UCSD-AML1 (cell line): Measurements from ENCODE around the gene AMACR.

Experiments
- DNase-seq: peaks from one replicate; lab custom pipeline; 2025; ENCODE audit not compliant: unreplicated experiment; lab: John Stamatoyannopoulos, UW

AMACR gene

GRCh38 chr5:34008802-34009201 is 952 bp upstream of the AMACR start:
- no peak for DNase-seq

GRCh38 chr5:34007201-34007620 is 639 bp downstream of the AMACR start:
- peak; percentile 24 for DNase-seq

GRCh38 chr5:34005681-34006080 is 2.2 kb downstream of the AMACR start:
- DNase-seq = no peak

GRCh38 chr5:34005211-34005610 is 2.6 kb downstream of the AMACR start:
- DNase-seq = no peak

GRCh38 chr5:34003941-34004340 is 3.9 kb downstream of the AMACR start:
- no peak for DNase-seq

GRCh38 chr5:34002629-34003328 is 5.1 kb downstream of the AMACR start:
- DNase-seq = no peak

- DNase-seq = no peak
These were observed 6.5 kb downstream of the AMACR start for GRCh38 chr5:34001241-34001841.

- no peak for DNase-seq
These were observed 7.9 kb downstream of the AMACR start for GRCh38 chr5:33999978-34000377.

- peak; percentile 20 for DNase-seq
These were observed 10.4 kb downstream of the AMACR start for GRCh38 chr5:33997331-33997983.

GRCh38 chr5:33995865-33996264 is 12.0 kb downstream of the AMACR start:
- DNase-seq = no peak

- DNase-seq = no peak
These were observed 13.0 kb downstream of the AMACR start for GRCh38 chr5:33994845-33995244.

GRCh38 chr5:33992864-33993263 is 15.0 kb downstream of the AMACR start:
- DNase-seq = no peak

GRCh38 chr5:33985447-33985846 is 22.4 kb downstream of the AMACR start:
- no peak for DNase-seq

GRCh38 chr5:33984671-33985124 is 23.2 kb downstream of the AMACR start, which contains the start of gene SLC45A2:
TSS of gene SLC45A2 (minus strand) at chr5:33984693. CDS start at chr5:33984583, 110 bp downstream.
- no peak for DNase-seq

- no peak for DNase-seq
These were observed 23.7 kb downstream of the AMACR start for GRCh38 chr5:33984178-33984577.

- DNase-seq = no peak
These were observed 26.3 kb downstream of the AMACR start for GRCh38 chr5:33981408-33982162.

- no peak for DNase-seq
These were observed 27.8 kb downstream of the AMACR start for GRCh38 chr5:33980030-33980429.

- DNase-seq = no peak
These were observed 29.5 kb downstream of the AMACR start for GRCh38 chr5:33978306-33978705.

GRCh38 chr5:33976307-33976706 is 31.5 kb downstream of the AMACR start:
- DNase-seq = no peak

- no peak for DNase-seq
These were observed 32.0 kb downstream of the AMACR start for GRCh38 chr5:33975852-33976251.

- no peak for DNase-seq
These were observed 34.6 kb downstream of the AMACR start for GRCh38 chr5:33973271-33973670.
